Activated CD4-positive, alpha-beta T cell treated with anti-CD3 and anti-CD28 coated beads, Interleukin-2, amount 10 ng/mL, durations not matched to agents 24 days and 14 days (primary cell): ENCODE measurements around the gene RSBN1L. TPM values are rescaled to one million over a fixed set of nuclear protein-coding genes. Genes with fewer than 3 reads are reported as not detected.
"Not testable (repeated sequence)": the region's sequence is repeated elsewhere in the genome, so short reads cannot be mapped to it uniquely, and the experiment has no call there.

Source experiments
- DNase-seq: peaks from one replicate; pipeline ENCODE4 v3.0.0; 2022
- H3K27ac Mint-ChIP-seq: one replicate; pipeline ENCODE4 v1.8.0; 2022; ENCODE audit warnings: mild to moderate bottlenecking, mixed read lengths
- H3K27me3 Mint-ChIP-seq: one replicate; pipeline ENCODE4 v1.8.0; 2022; ENCODE audit warnings: mixed read lengths
- H3K36me3 Mint-ChIP-seq: one replicate; pipeline ENCODE4 v1.8.0; 2022; ENCODE audit warnings: low read depth, mild to moderate bottlenecking, mixed read lengths
- H3K4me1 Mint-ChIP-seq: one replicate; pipeline ENCODE4 v1.8.0; 2021; ENCODE audit warnings: mixed read lengths
- H3K4me3 Mint-ChIP-seq: one replicate; pipeline ENCODE4 v1.8.0; 2022; ENCODE audit warnings: mild to moderate bottlenecking, moderate library complexity, mixed read lengths
- H3K9me3 Mint-ChIP-seq: one replicate; pipeline ENCODE4 v1.8.0; 2021; ENCODE audit warnings: mixed read lengths
- intact Hi-C: fragments of 100-400 bp; cut with micrococcal nuclease; formaldehyde crosslinking; loops from one replicate; pipeline ENCODE4 v1.15.1; 2023
- total RNA-seq: library from RNA; stranded (reverse); gene quantifications from 2 replicates; pipeline ENCODE4 v1.2.3, GENCODE V29; 2022

Gene RSBN1L
- total RNA-seq, result 26.3 and 31.3 TPM in 2 replicates

GRCh38 chr7:77696057-77696642, at the start of gene RSBN1L:
RSBN1L (plus strand) TSS chr7:77696459; CDS start chr7:77696470, 11 bp downstream.
- peak; percentile 100 for DNase-seq
- intact Hi-C loops, result loop anchor here (1.0 kb wide), 4 partner anchors 9 to 160 kb away; partner anchors contain the start of genes PHTF2 and TMEM60
- peak within 1 kb of the TSS; percentile 93 for H3K4me3 Mint-ChIP-seq
- no peaks in the 10 kb centered on the region for H3K9me3 Mint-ChIP-seq
- H3K4me1 Mint-ChIP-seq, result peaks cover 34% of the 10 kb centered on the region
- H3K27ac Mint-ChIP-seq, result peak within 1 kb of the TSS; percentile 98
- H3K36me3 Mint-ChIP-seq, result peaks cover 24% of the 10 kb centered on the region
- H3K27me3 Mint-ChIP-seq, result no peaks in the 10 kb centered on the region

GRCh38 chr7:77648742-77649338, 47.4 kb upstream of the RSBN1L start:
- Mint-ChIP-seq H3K27ac (no peak overlapping the region), H3K4me1 (peaks cover 2% of the 10 kb centered on the region), H3K36me3 (no peaks in the 10 kb centered on the region), H3K27me3 (no peaks in the 10 kb centered on the region), H3K4me3 (no peak overlapping the region), H3K9me3 (no peaks in the 10 kb centered on the region)
- intact Hi-C loops, result no loop called here
- no peak for DNase-seq

- H3K27me3 Mint-ChIP-seq, result no peaks in the 10 kb centered on the region
- peaks cover 2% of the 10 kb centered on the region for H3K4me1 Mint-ChIP-seq
- no peak overlapping the region for H3K4me3 Mint-ChIP-seq
- H3K9me3 Mint-ChIP-seq, result no peaks in the 10 kb centered on the region
- H3K36me3 Mint-ChIP-seq, result no peaks in the 10 kb centered on the region
- no peak overlapping the region for H3K27ac Mint-ChIP-seq
- intact Hi-C loops, result loop anchor here (5.0 kb wide), 1 partner anchor 287 kb away; no protein-coding TSS in a partner anchor
- DNase-seq, result no peak
Observed at GRCh38 chr7:77649716-77650349, 46.4 kb upstream of the RSBN1L start.

- Mint-ChIP-seq H3K4me1 (no peaks in the 10 kb centered on the region), H3K27me3 (no peaks in the 10 kb centered on the region), H3K27ac (no peak overlapping the region), H3K4me3 (no peak overlapping the region), H3K36me3 (no peaks in the 10 kb centered on the region), H3K9me3 (no peaks in the 10 kb centered on the region)
- DNase-seq, result peak; percentile 81
- intact Hi-C loops, result loop anchor here (1.0 to 5.0 kb wide), 2 partner anchors 108 to 286 kb away; no protein-coding TSS in a partner anchor
Observed at GRCh38 chr7:77651575-77652162, 44.6 kb upstream of the RSBN1L start.

GRCh38 chr7:77652826-77653225, 43.4 kb upstream of the RSBN1L start:
- intact Hi-C loops, result loop anchor here (5.0 kb wide), 1 partner anchor 284 kb away; no protein-coding TSS in a partner anchor
- H3K36me3 Mint-ChIP-seq, H3K27ac Mint-ChIP-seq: not testable (repeated sequence)

GRCh38 chr7:77653572-77653971, 42.7 kb upstream of the RSBN1L start:
- H3K36me3 Mint-ChIP-seq, result no peaks in the 10 kb centered on the region
- H3K9me3 Mint-ChIP-seq, result no peaks in the 10 kb centered on the region
- intact Hi-C loops, result loop anchor here (5.0 kb wide), 1 partner anchor 284 kb away; no protein-coding TSS in a partner anchor
- DNase-seq, result no peak
- no peaks in the 10 kb centered on the region for H3K27me3 Mint-ChIP-seq
- no peak overlapping the region for H3K27ac Mint-ChIP-seq
- no peaks in the 10 kb centered on the region for H3K4me1 Mint-ChIP-seq
- H3K4me3 Mint-ChIP-seq, result no peak overlapping the region

More at GRCh38 chr7:77652826-77653225, 43.4 kb upstream of the RSBN1L start:
- H3K9me3 Mint-ChIP-seq, H3K27me3 Mint-ChIP-seq, DNase-seq, H3K4me3 Mint-ChIP-seq, H3K4me1 Mint-ChIP-seq: not testable (repeated sequence)

- Mint-ChIP-seq H3K4me3 (no peak overlapping the region), H3K4me1 (no peaks in the 10 kb centered on the region), H3K27ac (no peak overlapping the region), H3K36me3 (no peaks in the 10 kb centered on the region), H3K27me3 (no peaks in the 10 kb centered on the region), H3K9me3 (no peaks in the 10 kb centered on the region)
- DNase-seq, result no peak
- intact Hi-C loops, result no loop called here
Observed at GRCh38 chr7:77655356-77655755, 40.9 kb upstream of the RSBN1L start.

- DNase-seq, result no peak
- Mint-ChIP-seq H3K4me3 (no peak overlapping the region), H3K4me1 (no peaks in the 10 kb centered on the region), H3K9me3 (no peaks in the 10 kb centered on the region), H3K27ac (no peak overlapping the region), H3K27me3 (no peaks in the 10 kb centered on the region), H3K36me3 (no peaks in the 10 kb centered on the region)
- intact Hi-C loops, result no loop called here
Observed at GRCh38 chr7:77655836-77656455, 40.3 kb upstream of the RSBN1L start.

- peak; percentile 78 for DNase-seq
- H3K27me3 Mint-ChIP-seq, result no peaks in the 10 kb centered on the region
- no peaks in the 10 kb centered on the region for H3K36me3 Mint-ChIP-seq
- no peak overlapping the region for H3K27ac Mint-ChIP-seq
- intact Hi-C loops, result loop anchor here (1.0 kb wide), 2 partner anchors 39 to 102 kb away; partner anchors contain the start of gene RSBN1L
- H3K9me3 Mint-ChIP-seq, result no peaks in the 10 kb centered on the region
- no peaks in the 10 kb centered on the region for H3K4me1 Mint-ChIP-seq
- H3K4me3 Mint-ChIP-seq, result no peak overlapping the region
Observed at GRCh38 chr7:77657427-77658224, 38.6 kb upstream of the RSBN1L start.

GRCh38 chr7:77658928-77659327, 37.3 kb upstream of the RSBN1L start:
- Mint-ChIP-seq H3K4me1 (no peaks in the 10 kb centered on the region), H3K4me3 (no peak overlapping the region), H3K36me3 (no peaks in the 10 kb centered on the region), H3K27me3 (no peaks in the 10 kb centered on the region), H3K27ac (no peak overlapping the region), H3K9me3 (no peaks in the 10 kb centered on the region)
- intact Hi-C loops, result no loop called here
- no peak for DNase-seq

- no peak overlapping the region for H3K27ac Mint-ChIP-seq
- no peaks in the 10 kb centered on the region for H3K27me3 Mint-ChIP-seq
- H3K4me1 Mint-ChIP-seq, result no peaks in the 10 kb centered on the region
- DNase-seq, result no peak
- H3K36me3 Mint-ChIP-seq, result no peaks in the 10 kb centered on the region
- no peak overlapping the region for H3K4me3 Mint-ChIP-seq
- intact Hi-C loops, result no loop called here
- no peaks in the 10 kb centered on the region for H3K9me3 Mint-ChIP-seq
Observed at GRCh38 chr7:77661816-77662215, 34.4 kb upstream of the RSBN1L start.

GRCh38 chr7:77662869-77663268, 33.4 kb upstream of the RSBN1L start:
- no peak overlapping the region for H3K4me3 Mint-ChIP-seq
- no peaks in the 10 kb centered on the region for H3K36me3 Mint-ChIP-seq
- no peak for DNase-seq
- no peaks in the 10 kb centered on the region for H3K4me1 Mint-ChIP-seq
- no peaks in the 10 kb centered on the region for H3K9me3 Mint-ChIP-seq
- H3K27me3 Mint-ChIP-seq, result no peaks in the 10 kb centered on the region
- intact Hi-C loops, result no loop called here
- no peak overlapping the region for H3K27ac Mint-ChIP-seq

- H3K27me3 Mint-ChIP-seq, result no peaks in the 10 kb centered on the region
- H3K4me3 Mint-ChIP-seq, result no peak overlapping the region
- no peaks in the 10 kb centered on the region for H3K4me1 Mint-ChIP-seq
- H3K36me3 Mint-ChIP-seq, result no peaks in the 10 kb centered on the region
- H3K9me3 Mint-ChIP-seq, result no peaks in the 10 kb centered on the region
- no peak overlapping the region for H3K27ac Mint-ChIP-seq
- DNase-seq, result no peak
- intact Hi-C loops, result no loop called here
Observed at GRCh38 chr7:77664715-77665114, 31.5 kb upstream of the RSBN1L start.
